Right lobe of liver (tissue), 6 donors: ENCODE results near the gene PFKFB1. TPM values are rescaled to one million over a fixed set of nuclear protein-coding genes. Genes with fewer than 3 reads are reported as not detected.

Source experiments
- ATAC-seq, 4 donors: fragments of 200-7000 bp; cut with Tn5 transposase; one replicate each; pipeline ENCODE4 v1.9.1; 2020; ENCODE audit warnings: mild to moderate bottlenecking in 4 of 4, moderate library complexity in 4 of 4
- DNase-seq, 3 donors: peaks; one replicate each; pipeline ENCODE4 v3.0.0-alpha.2; 2020
- H3K27ac ChIP-seq, 3 donors: fragments of 200-600 bp; one replicate each; pipeline ENCODE4 v1.8.0; 2022
- H3K27me3 ChIP-seq, 2 donors: fragments of 200-600 bp; one replicate each; pipeline ENCODE4 v1.8.0; 2022
- H3K36me3 ChIP-seq, 4 donors: fragments of 200-600 bp; sonication (generic) in 1 of 4; one replicate each; pipeline versions ENCODE4 v1.5.1 to v1.8.0; 2017 to 2022; ENCODE audit warnings: control low read depth in 1 of 4
- H3K4me1 ChIP-seq, 4 donors: fragments of 200-600 bp; sonication (generic) in 1 of 4; one replicate each; pipeline versions ENCODE4 v1.5.1 to v1.8.0; 2017 to 2022; ENCODE audit warnings: control low read depth in 1 of 4
- H3K4me3 ChIP-seq, 3 donors: fragments of 200-600 bp; one replicate each; pipeline ENCODE4 v1.8.0; 2022
- H3K9me3 ChIP-seq, 4 donors: fragments of 200-600 bp; sonication (generic) in 1 of 4; one replicate each; pipeline versions ENCODE4 v1.5.1 to v1.8.0; 2017 to 2022; ENCODE audit warnings: control low read depth in 1 of 4
- POLR2A ChIP-seq: fragments of 450-650 bp; IDR thresholded peaks from one replicate; pipeline ENCODE4 v1.6.1; 2017; ENCODE audit warnings: antibody characterized with exemption, mild to moderate bottlenecking
- WGBS: methylation state at CpG from one replicate; pipeline ENCODE4 v1.1.6; 2018; ENCODE audit warnings: low coverage, low lambda C conversion rate; ENCODE audit not compliant: insufficient coverage; ENCODE audit errors: missing lambda C conversion rate; 5-methylcytosine and 5-hydroxymethylcytosine counted together
- intact Hi-C, 2 donors: fragments of 100-400 bp; cut with DNase I; formaldehyde crosslinking; loops; one replicate each; pipeline versions ENCODE4 v1.11.2 to v1.14.1; 2022
- total RNA-seq, 6 experiments: library from RNA; depleted of rRNA in 2 of 6; stranded (reverse); fragments of >200 nt in 2 of 6; fragmentation: NEBNext Ultra II Directional in 3 of 6; extraction: Animal tissue kit (Norgen Biotek cat#: 25700) in 3 of 6; gene quantifications; one replicate each; pipeline versions ENCODE4 v1.1.0 to v1.2.4, GENCODE V29; 2016 to 2023
- TF ChIP-seq, protein P1 (sequence below), 4 donors: fragments of 200-600 bp in 3 of 4; fragments of 450-650 bp in 1 of 4; IDR thresholded peaks; one replicate each; pipeline versions ENCODE4 v1.5.1 to v1.8.0; 2016 to 2022; ENCODE audit warnings: antibody characterized with exemption in 4 of 4, mild to moderate bottlenecking in 2 of 4
- donor health status: DM: no; HTN: yes; CAD: no.
- donor health status: DM: no; HTN: no; CAD: no.
- donor health status: DM: no; HTN: no; CAD: no.
- donor health status: DM: no; HTN: yes; CAD: no.
- donor health status: DM: no; HTN: yes; CAD: no.

Gene PFKFB1
- total RNA-seq, 6 experiments from 2014 or later: 3.8 to 21.8 (median 16.7) TPM

DNA sequence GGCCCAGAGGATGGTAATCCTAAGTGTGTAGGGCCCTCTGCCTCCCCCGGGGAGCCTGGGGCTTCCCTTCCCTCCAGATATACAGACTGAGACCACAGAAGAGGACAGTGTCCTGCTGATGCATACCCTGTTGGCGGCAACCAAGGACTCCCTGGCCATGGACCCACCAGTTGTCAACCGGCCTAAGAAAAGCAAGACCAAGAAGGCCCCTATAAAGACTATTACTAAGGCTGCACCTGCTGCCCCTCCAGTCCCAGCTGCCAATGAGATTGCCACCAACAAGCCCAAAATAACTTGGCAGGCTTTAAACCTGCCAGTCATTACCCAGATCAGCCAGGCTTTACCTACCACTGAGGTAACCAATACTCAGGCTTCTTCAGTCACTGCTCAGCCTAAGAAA is 71.4 kb downstream of the PFKFB1 start:
- Histone ChIP-seq H3K36me3 (no peaks in the 10 kb centered on the region), H3K27me3 (peaks cover 0 to 4% of the 10 kb centered on the region in 2 donors), H3K27ac (no peak overlapping the region), H3K9me3 (no peaks in the 10 kb centered on the region), H3K4me1 (no peaks in the 10 kb centered on the region), H3K4me3 (no peak overlapping the region)
- WGBS: 100% methylated on average over 1 of the region's 3 CpGs
- DNase-seq (no peak), ATAC-seq (no peak)
- intact Hi-C loops: no loop called here
- TF ChIP-seq, protein P1, sequence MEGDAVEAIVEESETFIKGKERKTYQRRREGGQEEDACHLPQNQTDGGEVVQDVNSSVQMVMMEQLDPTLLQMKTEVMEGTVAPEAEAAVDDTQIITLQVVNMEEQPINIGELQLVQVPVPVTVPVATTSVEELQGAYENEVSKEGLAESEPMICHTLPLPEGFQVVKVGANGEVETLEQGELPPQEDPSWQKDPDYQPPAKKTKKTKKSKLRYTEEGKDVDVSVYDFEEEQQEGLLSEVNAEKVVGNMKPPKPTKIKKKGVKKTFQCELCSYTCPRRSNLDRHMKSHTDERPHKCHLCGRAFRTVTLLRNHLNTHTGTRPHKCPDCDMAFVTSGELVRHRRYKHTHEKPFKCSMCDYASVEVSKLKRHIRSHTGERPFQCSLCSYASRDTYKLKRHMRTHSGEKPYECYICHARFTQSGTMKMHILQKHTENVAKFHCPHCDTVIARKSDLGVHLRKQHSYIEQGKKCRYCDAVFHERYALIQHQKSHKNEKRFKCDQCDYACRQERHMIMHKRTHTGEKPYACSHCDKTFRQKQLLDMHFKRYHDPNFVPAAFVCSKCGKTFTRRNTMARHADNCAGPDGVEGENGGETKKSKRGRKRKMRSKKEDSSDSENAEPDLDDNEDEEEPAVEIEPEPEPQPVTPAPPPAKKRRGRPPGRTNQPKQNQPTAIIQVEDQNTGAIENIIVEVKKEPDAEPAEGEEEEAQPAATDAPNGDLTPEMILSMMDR (IDR thresholded peaks at IDR 0.05): no peak
- TF ChIP-seq POLR2A: no peak

DNA sequence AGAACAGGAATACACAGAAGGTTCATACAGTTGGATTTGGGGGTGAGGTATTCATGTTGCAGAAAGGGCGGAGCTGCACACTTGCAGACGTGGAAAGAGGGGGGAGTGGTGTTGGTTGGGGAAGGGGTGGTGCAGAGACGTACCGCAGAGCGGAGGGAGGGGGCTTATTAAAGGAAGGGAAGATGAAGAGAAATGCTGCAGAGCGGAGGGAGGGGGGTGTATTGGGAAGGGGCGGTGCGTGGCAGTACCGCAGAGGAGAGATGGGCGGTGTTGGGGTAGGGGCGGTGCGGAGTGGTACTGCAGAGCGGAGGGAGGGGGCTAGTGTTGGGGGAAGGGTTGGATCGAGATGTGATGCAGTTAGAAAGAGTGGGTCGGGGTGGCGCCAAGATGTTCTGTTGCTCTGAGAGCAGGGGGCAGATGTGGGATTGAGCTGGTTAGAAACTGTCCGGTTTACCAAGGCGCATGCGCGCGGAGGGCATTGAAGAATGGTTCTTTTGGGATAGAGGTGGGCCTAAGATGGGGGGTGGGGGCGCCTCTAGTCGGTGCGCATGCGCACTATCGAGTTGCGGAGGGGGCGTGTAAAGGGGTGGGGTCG is 72.5 kb downstream of the PFKFB1 start:
- H3K4me3 ChIP-seq: peak overlapping the region in 2 of 3 donors; percentile 11 to 27
- no peaks in the 10 kb centered on the region for H3K9me3 ChIP-seq
- 25% methylated on average over 26 of the region's 29 CpGs for WGBS
- peak in 3 of 4 donors; percentile 29 to 43 (median 36) for ATAC-seq
- no peaks in the 10 kb centered on the region for H3K36me3 ChIP-seq
- H3K27ac ChIP-seq: no peak overlapping the region
- H3K27me3 ChIP-seq: peaks cover 0 to 4% of the 10 kb centered on the region in 2 donors
- TF ChIP-seq POLR2A: no peak
- TF ChIP-seq, protein P1 (IDR thresholded peaks at IDR 0.05): no peak
- DNase-seq: peak in 1 of 3 donors; percentile 57
- H3K4me1 ChIP-seq: no peaks in the 10 kb centered on the region
- intact Hi-C loops: no loop called here

DNA sequence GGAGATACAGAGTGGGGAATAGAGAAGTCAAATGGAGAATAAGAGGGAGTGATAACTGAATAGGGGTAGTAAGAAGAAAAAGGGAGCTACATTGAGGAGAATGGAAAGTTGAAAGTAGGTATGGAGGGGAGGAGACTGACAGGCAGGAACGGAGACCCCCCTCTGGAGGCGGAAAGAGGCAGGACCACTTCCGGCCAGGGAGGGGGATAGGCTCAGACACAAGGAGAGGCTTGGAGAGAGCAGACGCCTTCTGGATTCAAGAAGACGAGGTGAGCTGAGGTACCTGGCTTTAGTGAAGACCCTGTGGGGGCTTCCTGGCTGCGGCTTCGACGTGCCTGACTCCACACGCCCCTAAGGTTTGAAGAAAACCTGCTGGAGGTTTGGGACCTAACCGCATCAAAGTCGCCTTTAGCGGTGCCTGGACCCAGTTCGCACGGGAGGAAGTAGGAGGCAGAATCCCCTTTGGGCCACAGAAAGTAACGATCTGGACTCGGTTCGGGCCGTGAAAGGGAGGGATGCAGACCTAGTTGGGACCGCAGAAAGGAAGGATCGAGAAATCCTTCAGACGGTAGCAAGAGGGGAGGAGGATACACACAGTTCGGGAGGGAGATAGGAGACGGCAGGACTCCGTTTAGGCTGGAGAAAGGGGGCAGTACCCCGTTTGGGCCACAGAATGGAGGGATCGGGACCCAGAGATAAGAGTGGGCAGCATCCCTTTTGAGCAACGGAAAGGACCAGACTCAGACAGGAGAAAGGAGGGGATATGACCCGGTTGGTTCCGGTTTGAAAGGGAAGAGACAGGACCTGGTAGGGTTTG is 73.2 kb downstream of the PFKFB1 start, which contains the start of gene TRO:
Gene TRO, plus strand, starts transcription at position 215 of the 817 bp plus-strand sequence. CDS start 1,423 bp downstream, outside the sequence.
- ATAC-seq: no peak
- TF ChIP-seq, protein P1 (IDR thresholded peaks at IDR 0.05): no peak
- no peak for TF ChIP-seq POLR2A

DNA sequence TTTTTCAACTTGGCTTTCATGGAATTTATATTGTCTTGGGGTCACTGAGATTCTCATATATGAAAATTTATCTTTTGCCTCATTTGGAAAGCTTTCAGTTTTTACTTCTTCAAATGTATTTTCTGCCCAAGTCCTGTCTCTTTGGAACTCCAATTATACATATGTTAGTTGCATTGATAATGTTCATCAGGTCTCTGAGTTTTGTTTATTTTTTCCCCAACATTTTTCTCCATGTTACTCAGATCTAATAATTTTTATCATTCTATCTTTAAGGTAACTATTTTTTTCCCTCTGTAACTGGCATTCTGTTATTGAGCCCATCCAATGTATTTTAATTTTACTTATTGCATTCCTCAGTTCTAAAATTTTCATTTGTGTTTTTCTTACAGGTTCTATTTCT is 84.0 kb downstream of the PFKFB1 start:
- ATAC-seq (no peak), DNase-seq (no peak)
- H3K4me1 ChIP-seq: no peaks in the 10 kb centered on the region
- H3K4me3 ChIP-seq: no peak overlapping the region
- H3K36me3 ChIP-seq: no peaks in the 10 kb centered on the region
- H3K9me3 ChIP-seq: no peaks in the 10 kb centered on the region
- intact Hi-C loops: no loop called here
- TF ChIP-seq, protein P1 (IDR thresholded peaks at IDR 0.05): no peak
- no peak for TF ChIP-seq POLR2A
- no peaks in the 10 kb centered on the region for H3K27me3 ChIP-seq
- no peak overlapping the region for H3K27ac ChIP-seq

More for the DNA sequence above, 73.2 kb downstream of the PFKFB1 start, which contains the start of gene TRO:
- peak within 1 kb of the TSS in 2 of 3 donors; percentile 11 to 27 for H3K4me3 ChIP-seq
- no peaks in the 10 kb centered on the region for H3K4me1 ChIP-seq
- H3K36me3 ChIP-seq: no peaks in the 10 kb centered on the region
- peaks cover 0 to 4% of the 10 kb centered on the region in 2 donors for H3K27me3 ChIP-seq
- DNase-seq: peak in 1 of 3 donors; percentile 39
- H3K9me3 ChIP-seq: no peaks in the 10 kb centered on the region
- H3K27ac ChIP-seq: no peak within 1 kb of the TSS
- 28% methylated on average over 23 of the region's 29 CpGs for WGBS
- intact Hi-C loops: no loop called here
